22Rv1 (cell line): ENCODE results near the gene AIF1.

Experiments used
- CTCF ChIP-seq: fragments of 450-650 bp; IDR thresholded peaks from 2 replicates; pipeline ENCODE4 v1.5.1; 2017; ENCODE audit warnings: mild to moderate bottlenecking
- ZFX ChIP-seq: fragments of 450-650 bp; IDR thresholded peaks from 2 replicates; pipeline ENCODE4 v1.6.1; 2017; ENCODE audit warnings: antibody characterized with exemption, borderline replicate concordance

GRCh38 chr6:31580438-31580740 lies 34.6 kb upstream of the AIF1 start:
- TF ChIP-seq CTCF (no peak), ZFX (no peak)
